AG08395 (cell line): ENCODE data around the gene HSH2D.
"Not testable (repeated sequence)": the region's sequence is repeated elsewhere in the genome, so short reads cannot be mapped to it uniquely, and the experiment has no call there.

Experiments
- DNase-seq: peaks from one replicate; pipeline ENCODE4 v3.0.0; 2012; ENCODE audit warnings: mixed read lengths, low spot score

The HSH2D gene

GRCh38 chr19:16143399-16144215 is at the start of gene HSH2D:
HSH2D (plus strand) TSS chr19:16143685; CDS start chr19:16148751, 5,066 bp downstream.
- DNase-seq: no peak

DNA sequence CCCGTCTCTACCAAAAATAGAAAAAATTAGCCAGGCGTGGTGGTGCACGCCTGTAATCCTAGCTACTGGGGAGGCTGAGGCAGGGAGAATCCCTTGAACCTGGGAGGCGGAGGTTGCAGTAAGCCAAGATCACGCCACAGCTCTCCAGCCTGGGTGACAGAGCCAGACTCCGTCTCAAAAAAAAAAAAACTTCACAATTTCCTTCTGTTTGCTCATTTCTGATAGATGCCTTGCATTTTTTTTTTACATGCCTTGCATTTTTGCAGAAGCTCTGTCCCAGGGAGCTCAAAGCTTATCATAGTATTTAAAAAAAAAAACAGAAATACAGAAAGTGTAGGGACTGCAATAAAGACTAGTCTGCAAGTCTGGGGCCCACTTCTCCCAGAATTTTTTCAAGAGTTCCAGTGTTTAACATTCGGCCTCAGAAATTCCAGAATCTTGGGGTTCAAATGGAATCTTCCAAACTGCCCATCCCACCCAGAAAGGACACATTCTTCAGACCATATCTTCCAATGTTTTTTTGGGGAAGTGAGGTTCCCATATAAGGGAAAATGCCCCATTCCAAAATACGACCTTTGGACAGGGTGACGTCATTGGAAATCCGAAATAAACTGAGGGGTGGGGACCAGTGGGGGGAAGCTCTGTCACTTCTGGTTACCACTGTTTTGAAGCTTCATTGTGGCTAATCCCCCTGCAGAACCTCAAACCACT is 49.0 kb upstream of the HSH2D start:
- no peak for DNase-seq

DNA sequence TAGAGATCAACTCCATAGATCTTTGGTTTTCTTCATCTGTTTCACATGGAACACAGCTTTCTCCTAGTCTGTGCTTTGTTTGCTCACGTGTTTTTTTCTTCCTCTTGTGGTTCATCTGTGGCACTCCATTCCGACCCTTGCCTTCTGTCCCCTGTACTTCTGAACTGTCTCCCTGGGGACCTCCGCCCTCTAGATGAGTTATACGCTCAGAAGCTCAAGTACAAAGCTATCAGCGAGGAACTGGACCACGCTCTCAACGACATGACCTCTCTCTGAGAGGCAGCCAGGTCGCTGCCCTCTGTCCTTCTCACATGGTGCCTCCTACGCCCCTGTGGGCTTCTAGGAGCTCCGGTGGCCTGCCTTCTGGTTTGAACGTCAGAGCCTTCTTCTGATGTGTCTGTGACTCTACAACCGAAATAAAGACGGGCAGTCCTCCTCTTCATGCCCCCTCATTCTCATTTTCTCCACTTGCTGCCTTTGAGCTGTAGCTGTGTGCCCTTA is 48.4 kb upstream of the HSH2D start:
- no peak for DNase-seq

DNA sequence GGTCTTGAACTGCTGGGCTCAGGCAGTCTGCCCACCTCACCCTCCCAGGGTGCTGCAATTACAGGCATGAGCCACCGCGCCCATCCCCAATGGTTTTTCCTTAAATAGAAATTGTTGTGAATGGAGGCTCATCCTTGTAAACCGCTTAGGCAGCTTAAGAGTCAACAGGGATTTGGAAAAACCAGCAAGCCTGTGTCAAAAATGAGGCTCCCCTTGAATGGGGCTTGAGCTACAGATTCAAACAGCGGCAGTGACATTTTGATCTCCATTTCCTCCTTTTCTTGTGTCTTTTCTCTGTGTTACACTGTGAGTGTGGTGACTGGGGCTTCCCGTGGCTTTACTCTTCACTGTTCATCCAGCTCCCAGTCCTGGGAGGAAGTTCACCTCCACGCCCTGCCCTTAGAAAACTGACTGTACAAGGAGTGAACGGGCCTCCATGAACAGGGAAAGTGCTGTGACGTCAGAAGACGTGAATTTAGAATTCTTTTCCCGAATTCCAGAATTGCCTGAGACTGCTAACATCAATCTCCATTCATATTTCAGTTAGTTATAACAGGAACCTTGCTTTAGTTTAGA is 47.1 kb upstream of the HSH2D start:
- DNase-seq: no peak

DNA sequence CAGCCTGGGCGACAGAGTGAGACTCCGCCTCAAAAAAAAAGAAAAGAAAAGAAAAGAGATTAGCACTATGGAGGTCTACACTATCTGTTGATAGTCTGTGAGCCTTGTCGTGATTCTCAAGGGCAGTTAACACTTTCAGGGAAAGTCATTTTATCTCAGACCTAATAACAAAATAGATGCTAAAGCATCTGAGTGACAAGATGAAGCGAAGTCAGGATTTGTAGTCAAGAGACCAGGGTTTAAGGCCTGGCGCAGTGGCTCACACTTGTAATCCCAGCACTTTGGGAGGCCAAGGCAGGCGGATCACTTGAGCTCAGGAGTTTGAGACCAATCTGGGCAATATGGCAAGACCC is 45.1 kb upstream of the HSH2D start:
- no peak for DNase-seq

GRCh38 chr19:16098821-16099220 is 44.7 kb upstream of the HSH2D start:
- DNase-seq: no peak

DNA sequence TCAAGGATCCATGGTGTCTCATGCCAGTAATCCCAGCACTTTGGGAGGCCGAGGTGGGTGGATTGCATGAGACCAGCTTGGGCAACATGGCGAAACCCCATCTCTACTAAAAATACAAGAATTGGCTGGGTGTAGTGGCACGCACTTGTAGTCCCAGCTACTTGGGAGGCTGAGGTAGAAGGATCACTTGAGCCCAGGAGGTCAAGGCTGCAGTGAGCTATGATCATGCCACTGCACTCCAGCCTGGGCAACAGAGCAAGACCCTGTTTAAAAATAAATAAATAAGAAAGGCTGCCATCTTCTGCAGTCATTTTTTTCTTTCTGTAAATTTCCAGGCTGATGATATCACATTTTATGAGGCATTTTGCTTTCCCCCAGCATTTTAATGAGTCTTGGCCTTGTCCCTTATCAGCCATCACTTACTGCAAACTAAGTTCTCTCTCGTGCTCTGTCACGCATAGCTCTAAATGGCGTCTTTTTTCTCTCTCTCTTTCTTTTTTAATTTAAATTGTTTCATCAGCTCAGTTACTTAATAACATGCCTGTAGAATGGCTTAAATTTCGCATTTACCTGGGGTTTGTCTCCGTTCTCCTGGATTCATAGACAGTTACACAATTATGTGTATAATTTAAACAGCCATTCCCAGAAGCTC is 44.0 kb upstream of the HSH2D start:
- not testable (repeated sequence) for DNase-seq

GRCh38 chr19:16100524-16100923 is 43.0 kb upstream of the HSH2D start:
- no peak for DNase-seq

GRCh38 chr19:16104722-16105121 is 38.8 kb upstream of the HSH2D start:
- DNase-seq: no peak

DNA sequence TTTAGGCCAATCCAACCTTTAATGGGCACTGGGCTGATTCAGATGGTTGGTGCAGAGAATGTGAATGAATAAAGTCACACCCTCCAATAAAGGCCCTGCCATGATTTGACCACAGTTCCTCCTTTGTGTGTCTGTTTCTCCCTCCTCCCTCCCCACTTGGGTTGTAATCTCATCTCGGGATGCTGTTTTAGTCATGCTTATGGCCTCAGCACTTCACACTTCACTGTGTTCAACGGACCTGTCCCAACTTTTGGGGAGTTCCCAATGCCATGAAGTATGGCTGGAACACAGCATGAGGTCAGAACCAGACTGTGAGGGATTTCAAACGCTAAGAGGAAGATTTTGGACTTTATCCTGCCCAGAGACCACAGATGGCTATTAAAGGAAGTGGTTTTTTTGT is 37.4 kb upstream of the HSH2D start:
- peak; percentile 26 for DNase-seq

GRCh38 chr19:16111160-16111908 is 32.2 kb upstream of the HSH2D start, which contains the start of gene RAB8A:
RAB8A (plus strand) TSS chr19:16111889; CDS start chr19:16111902, 13 bp downstream.
- peak; percentile 100 for DNase-seq

GRCh38 chr19:16111909-16112752 is 31.4 kb upstream of the HSH2D start:
- DNase-seq: no peak

DNA sequence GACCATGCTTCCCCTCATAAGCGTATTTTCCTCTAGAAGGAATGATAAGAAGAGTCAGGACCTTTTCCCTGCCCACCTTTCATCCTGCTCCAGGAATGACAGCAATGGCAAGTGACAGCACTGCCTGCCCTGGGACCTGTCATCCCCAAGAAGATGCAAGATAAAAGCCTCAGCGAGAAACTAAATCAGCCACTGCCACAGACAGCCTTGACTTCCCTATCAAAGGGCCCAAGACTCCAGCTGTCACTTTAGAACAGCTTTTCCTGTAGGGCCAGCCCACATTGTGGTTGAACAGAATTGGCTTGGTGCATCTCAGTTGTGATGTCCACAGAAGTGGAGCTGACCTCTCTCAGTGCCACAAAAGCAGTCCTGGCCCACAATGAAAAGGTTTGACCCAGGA is 30.7 kb upstream of the HSH2D start:
- no peak for DNase-seq

- no peak for DNase-seq
These were observed 29.8 kb upstream of the HSH2D start for GRCh38 chr19:16113727-16114126.

DNA sequence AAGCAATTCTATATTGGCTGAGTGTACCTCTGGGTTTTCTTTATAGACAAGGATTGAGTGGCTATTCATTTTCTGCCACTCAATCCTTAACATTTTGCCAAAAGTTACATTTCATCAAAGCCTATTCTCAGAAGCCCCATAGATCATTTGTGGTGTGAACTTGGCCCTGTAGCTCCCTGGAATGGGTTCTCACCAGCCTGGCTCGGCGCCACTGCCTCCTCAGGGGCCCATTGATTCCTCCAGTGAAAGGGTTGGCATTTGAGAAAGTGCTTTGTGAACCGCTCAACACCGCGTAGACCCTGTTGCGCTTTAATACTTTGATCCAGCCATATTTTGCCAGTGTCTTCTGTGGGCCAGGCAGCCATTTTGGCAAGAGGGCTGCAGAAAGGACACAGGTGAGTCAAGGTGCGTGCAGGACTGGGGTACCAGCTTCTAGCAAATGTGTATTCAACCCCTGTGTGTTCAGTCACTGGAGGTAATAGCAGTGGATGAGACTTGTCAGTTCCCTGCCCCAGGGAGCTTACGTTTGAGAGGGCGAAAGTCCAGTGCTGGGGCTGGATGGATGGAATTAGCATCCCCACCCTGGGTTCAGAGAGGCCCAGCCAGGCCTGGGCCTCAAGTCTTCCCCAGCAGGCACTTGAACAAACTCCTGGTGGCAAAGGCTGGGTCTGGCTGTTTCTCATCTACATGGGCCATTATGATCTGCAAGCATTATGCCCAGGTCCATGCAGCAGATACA is 28.0 kb upstream of the HSH2D start:
- no peak for DNase-seq

DNA sequence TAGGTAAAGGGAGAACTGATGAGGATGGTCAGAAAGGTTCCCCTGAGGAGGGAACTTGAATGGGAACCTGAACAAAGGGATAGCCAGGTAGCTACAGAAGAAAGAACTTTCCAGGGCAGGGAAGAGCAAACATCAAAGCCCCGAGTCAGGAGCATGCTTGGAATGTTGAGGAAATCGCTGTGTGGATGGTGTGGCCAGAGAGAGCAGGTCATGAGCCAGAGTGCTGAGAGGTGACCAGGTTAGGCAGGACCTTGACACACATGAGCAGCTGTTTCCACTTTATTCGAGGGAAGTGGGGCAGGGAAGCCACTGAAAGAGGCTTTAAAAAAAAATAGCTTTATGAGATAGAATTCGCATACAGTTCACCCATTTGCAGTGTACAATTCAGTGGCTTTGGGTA is 27.4 kb upstream of the HSH2D start:
- DNase-seq: no peak

GRCh38 chr19:16117594-16118033 is 25.9 kb upstream of the HSH2D start:
- DNase-seq: no peak

GRCh38 chr19:16118489-16119033 is 24.9 kb upstream of the HSH2D start:
- DNase-seq: no peak

DNA sequence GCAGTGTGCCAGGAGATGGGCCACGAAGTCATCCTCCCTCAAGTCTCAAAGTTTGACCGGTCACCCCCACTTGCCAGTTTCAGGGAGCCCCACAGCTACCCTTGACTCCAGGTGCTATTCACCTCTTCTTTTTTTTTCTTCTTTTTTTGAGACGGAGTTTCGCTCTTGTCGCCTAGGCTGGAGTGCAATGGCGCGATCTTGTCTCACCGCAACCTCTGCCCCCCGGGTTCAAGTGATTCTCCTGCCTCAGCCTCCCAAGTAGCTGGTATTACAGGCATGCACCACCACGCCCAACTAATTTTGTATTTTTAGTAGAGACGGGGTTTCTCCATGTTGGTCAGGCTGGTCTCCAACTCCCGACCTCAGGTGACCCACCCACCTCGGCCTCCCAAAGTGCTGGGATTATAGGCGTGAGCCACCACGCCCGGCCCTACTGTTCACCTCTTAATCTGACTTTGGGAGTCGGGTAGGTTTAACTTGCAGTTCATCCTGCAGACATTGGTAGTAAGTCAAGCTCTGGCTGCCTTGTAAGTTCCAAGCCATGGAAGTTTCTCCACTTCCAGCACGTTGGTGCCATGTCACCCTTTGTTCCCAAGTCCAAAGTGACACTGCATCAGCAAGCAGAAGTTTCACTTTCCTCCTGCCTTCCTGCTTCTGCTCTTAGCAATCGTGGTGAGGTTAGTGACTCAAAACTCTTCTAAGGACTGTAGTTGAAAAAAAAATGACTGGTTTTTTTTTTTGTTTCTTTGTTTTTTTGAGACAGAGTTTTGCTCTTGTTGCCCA is 24.2 kb upstream of the HSH2D start:
- not testable (repeated sequence) for DNase-seq
